Measurements from ENCODE around the gene AANAT.

The AANAT gene

GRCh38 chr17:76467366-76467765 lies at the start of gene AANAT:
Gene AANAT, plus strand, starts transcription at chr17:76467603. Its CDS starts 1,144 bp downstream, at chr17:76468747.
- no peak for DNase-seq

DNA sequence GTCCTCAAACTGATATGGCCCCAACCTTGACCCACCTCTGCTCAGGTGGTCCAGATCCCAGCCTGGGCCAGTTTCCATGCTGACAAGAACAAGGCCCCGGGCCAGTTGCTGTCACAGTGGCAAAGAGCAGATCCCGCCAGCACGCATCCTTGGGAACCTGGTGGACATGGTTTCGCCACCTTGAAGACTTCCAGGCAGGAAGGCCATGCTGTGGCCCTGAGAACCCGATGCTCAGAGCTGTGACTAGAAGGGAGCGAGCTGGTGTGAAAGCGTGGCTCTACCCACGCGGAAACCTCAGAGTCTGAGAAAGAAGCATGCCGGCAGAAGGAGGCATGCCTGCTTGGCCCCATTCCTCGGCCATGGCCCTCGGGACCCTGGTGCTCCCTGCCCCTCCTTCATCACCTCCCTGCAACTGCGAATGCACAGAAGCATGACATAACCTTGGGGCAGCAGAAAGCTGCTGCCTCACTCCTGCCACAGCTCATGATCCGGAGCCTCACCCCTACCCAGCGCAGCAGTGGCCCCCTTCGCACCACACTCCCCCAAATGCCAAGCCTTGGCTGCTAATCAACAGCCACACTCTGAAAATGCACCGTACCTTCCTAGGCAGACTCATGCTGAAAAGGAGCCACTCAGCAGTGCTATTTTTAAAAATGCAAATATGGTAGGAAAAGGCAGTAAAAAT lies 47.7 kb upstream of the AANAT start:
- DNase-seq = no peak

GRCh38 chr17:76420356-76421043 lies 46.9 kb upstream of the AANAT start:
- DNase-seq = no peak

DNA sequence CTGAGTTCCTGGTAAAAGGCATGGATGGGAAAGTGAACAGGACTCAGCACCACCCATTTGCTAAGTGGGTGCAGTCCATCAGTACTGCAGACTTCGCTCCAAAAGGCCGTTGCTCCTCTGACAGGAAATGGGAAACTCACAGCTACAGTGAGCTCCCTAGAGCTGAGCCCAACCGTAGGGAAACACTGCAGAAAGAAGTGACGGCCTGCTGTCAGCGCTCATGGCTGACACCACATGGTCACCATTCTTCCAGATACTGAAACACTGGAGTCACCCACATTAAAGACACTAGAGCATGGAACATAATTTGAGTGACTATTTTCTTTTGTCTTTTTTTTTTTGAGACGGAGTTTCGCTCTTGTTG lies 46.4 kb upstream of the AANAT start:
- no peak for DNase-seq

DNA sequence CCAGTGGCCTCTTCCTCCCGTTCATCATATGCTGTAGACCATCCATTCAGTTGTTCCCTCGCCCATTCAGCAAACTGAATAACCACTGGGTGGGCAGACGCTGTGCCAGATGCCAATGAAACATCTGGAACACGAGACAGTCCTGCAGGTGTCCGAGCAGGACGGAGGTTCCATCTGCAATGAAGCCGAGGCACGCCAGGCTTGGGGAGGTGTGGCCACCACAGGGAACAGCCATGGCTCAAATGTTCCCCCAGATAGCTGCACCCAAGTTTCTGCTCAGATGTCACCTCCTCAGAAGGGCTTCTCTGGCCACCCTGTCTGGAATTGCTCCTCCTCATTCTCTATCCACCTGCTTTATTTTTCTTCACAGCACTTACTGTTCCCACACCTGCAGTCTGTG lies 45.0 kb upstream of the AANAT start:
- DNase-seq = no peak

DNA sequence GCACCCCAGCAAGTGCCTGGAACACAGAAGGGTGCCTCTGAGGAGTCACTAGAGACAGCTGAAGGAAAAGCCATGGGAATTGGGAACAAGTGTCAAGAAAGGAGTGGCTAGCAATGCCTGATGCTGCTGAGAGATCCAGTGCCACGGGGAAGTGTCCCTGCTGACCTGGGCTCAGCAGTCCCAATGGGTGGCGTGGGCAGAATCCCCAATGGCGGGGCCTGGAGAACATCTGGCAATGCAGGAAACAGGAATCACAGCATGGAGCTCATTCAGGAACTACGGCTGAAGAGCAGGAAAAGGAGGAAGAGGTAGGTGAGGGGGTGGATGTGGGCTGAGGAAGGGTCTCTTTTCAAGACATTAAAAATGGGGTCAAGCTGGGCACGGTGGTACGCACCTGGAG lies 44.5 kb upstream of the AANAT start:
- DNase-seq = no peak

DNA sequence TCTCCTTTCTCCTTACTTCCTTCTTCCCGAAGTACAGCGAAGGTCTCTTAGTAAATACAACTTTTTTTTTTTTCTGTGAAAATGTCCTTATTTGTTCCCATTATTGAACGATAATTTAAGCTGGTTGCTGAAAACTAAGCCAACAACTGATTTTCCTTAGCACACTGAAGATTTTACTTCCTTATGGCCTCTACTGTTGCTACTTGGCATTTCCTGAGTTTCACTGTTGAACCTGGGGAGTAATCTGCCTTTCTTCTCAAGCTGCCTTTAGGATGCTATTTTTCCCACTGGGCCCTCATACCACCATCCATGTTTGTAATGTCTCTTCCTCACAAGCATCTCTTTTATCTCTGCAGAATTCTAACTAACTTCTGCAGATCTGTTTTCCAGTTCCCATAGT lies 40.5 kb upstream of the AANAT start:
- no peak for DNase-seq

DNA sequence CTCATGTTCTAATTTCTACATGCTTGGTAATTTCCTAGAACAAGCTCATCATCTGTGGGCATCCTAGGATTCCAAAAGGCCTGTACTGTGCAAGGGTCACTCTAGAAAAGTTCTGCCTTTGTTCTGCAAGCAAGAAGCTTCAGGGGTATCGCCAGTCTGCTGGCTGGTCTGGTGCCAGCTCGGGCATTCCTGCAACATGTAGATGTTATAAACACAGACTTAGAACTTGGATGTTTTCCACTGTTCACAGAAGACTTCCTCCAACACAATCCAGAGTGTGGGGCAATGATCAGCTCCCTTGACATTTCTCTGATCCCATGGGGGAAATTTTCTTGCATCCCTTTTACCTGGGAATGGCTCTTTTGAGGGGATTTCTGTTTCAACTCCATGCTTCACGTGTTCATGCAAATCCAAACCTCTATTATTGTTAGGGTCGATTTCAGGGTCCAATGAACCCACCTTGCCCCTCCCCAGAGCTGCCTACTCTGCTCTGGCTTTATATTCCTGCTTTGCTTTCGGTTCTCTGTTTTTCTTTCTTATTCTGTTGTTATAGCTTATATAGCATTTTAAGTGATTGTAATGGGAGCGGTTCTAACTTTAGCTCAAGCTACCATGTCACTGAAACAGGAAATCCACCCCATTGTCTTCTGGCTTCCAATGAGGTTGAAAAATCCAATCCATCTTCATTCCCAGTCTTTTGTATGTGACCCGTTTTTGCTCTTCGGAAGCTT lies 39.7 kb upstream of the AANAT start:
- no peak for DNase-seq

DNA sequence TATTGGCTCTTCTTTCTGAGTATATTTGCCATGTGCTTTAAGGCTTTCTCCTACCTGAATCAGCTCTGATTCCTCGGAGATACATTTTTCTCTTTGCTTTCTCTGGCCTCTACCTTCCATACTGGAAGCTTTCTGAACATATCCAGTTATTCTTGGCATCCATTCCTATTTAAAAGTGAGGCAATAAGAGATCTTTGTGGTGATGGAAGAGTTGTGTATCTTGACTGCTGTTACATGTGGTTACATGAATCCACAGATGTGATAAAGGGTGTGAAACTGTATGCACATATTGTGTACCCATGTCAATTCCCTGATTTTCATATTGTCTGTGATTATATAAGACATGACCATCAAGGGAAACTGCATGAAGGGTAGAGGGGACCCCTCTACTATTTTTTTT lies 38.9 kb upstream of the AANAT start:
- DNase-seq = no peak

DNA sequence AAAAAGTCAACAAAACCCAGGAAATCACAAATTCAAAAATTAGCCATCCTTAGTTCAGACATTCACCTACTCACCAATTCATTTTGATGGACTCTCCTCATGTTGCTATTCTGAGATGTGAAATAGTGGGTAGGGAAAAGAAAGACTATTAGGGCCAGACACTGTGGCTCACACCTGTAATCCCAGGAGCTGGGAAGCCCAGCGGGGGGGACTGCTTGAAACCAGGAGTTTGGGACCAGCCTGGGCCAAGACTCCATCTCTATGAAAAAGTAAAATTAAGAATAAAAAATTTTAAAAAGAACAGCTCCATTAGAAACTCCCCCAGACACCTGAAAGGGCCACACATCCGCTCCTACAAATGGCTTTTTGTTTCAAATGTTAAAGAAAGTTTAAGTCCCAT lies 35.9 kb upstream of the AANAT start:
- no peak for DNase-seq

GRCh38 chr17:76432004-76432403 lies 35.4 kb upstream of the AANAT start:
- DNase-seq = no peak

DNA sequence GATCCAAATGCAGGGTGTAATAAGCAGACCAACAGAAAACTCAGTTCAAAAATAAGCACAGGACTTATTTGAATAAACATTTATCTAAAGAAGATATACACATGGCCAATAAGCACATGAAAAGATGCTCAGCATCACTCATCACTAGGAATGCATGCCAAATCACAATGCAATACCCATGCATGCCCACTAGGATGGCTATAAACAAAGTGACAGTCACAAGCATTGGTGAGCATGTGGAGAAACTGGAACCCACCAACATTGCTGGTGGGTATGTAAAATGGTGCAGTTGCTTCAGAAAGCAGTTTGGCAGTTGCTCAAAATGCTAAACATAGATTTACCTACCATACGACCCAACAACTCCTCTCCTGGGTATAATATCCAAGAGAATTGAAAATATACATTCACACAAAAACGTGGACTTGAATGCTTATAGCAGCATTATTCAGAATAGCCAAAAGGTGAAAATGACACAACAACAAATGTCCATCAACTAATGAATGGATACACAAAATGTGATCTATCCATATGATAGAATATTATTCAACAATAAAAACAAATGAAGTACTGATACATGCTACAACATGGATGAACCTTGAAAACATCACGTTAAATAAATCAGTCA lies 34.6 kb upstream of the AANAT start:
- no peak for DNase-seq

- DNase-seq = no peak
Observed at GRCh38 chr17:76433693-76434092, 33.7 kb upstream of the AANAT start.

DNA sequence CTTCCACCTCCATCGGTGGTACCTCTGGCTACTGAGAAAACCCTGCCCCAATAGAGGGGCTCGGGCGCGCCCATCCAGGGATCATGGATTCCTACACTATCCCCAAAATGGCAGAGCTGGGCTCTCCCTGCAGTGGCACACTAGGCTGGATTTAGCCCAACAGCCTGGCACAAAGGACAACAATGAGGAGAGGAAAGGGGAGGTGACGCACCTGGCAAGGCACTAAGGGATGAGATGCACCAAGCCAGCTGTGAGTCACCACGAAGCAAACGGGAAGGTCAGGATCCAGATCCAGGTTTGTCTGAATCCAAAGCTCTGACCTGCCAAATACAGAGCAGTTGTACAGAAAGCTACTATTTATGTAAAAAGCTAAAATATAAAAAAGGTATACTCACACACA lies 32.5 kb upstream of the AANAT start:
- DNase-seq = no peak

DNA sequence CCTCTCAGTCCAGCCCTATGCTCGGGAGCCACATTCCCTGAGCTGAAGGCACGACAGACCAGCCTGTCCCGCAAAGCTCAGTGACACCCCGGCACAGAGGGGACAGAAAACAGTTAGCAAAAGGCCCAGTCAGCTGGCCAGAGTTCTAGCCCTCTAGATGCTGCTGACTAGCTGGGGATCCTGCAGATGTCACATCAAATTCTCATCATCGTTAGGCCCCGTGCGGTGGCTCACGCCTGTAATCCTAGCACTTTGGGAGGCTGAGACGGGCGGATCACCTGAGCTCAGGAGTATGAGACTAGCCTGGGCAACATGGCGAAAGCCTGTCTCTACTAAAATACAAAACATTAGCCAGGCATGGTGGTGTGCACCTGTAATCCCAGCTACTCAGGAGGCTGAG lies 31.7 kb upstream of the AANAT start:
- no peak for DNase-seq

- no peak for DNase-seq
Observed at GRCh38 chr17:76437467-76438402, 29.7 kb upstream of the AANAT start.

- DNase-seq = no peak
Observed at GRCh38 chr17:76438906-76439305, 28.5 kb upstream of the AANAT start.

DNA sequence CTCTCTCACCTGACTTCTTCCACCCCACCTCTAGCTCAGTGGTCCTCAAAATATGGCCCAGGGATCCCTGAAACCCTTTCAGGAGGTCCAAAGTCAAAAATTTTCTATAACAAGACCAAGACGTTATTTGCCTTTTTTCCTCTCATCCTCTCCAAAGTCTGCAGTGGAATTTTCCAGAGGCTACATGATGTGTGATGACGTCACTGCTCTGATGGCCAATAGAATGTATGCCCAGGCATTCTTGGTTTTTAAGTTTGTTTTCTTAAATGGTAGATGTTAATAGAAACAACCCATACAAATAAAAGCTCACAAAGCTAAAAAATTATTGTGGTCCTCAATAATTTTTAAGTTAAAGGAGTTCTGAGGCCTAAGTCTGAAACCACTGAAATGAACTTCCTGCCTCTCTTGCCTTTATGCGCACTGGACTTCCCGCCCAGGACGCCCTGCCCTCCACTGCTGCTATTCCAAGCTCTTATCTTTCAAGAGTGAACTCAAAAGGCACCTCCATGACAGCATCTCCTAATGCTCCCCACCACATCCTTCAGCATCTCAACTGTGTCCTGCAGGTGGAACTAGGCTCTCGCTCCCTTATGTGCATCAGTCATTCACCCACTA lies 28.0 kb upstream of the AANAT start:
- no peak for DNase-seq

- DNase-seq = no peak
Observed at GRCh38 chr17:76440751-76441362, 26.5 kb upstream of the AANAT start.

DNA sequence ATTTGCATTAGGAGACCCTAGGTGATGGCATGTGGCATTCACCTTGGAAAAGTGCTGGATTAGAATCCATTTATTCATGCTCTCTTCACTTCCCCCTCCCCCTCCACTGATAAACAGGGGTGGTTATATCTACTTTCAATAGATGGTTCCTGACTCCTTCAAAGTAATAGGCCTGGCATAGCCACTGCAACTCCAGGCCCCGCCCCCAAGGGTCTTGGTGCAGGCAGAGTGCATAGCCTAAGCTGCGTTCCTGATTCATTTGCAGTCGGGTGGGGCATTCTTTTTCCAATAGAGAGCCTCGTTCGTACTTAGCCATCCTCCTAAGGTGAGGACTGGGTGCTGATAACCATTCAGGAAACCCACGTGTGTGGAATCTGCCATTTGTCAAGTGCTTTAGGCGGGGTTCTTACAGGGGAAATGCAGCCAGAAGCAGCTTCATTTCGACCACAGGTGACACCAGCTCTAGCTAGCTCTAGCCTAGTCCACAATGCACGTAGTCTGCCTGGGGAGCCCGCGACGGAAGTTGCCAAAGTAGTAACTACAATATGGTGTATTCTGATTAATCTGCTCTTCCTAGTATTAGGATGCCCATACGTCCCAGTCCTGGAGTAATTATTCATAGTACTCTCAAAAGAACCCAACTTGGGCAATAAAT lies 25.6 kb upstream of the AANAT start:
- no peak for DNase-seq

All from stimulated activated naive CD4-positive, alpha-beta T cell (primary cell).